ENCODE data around the gene RPS6KB2.

The RPS6KB2 gene

DNA sequence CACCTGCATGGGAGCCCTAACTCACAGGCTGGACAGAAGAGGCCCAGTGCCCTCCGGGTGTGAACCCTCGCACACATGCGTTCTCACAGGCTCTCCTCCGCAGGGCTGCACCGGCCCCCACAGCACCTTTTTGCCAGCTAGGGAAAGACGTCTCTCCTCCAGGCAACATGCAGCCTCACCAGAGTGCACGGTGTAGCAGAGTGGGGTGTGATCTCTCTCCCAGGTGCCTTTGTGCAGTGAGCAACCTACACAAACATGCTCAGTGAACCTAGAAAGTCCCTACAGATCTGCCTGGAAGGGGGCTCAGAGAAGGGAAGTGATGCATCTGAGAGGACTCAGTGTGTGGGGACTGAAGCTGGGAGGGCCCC lies 16.5 kb upstream of the RPS6KB2 start:
- H3K4me3 ChIP-seq (replicated peaks; ENCODE audit: insufficient read depth, low read length), result no peak overlapping the region
- TF ChIP-seq GABPA (IDR thresholded peaks at IDR 0.05; ENCODE audit: low read depth) (no peak), SPI1 (IDR thresholded peaks at IDR 0.05; ENCODE audit: borderline replicate concordance, low read depth) (no peak), POLR2AphosphoS5 (IDR thresholded peaks at IDR 0.05; ENCODE audit: low read depth) (no peak)
- TF ChIP-seq, protein P1, sequence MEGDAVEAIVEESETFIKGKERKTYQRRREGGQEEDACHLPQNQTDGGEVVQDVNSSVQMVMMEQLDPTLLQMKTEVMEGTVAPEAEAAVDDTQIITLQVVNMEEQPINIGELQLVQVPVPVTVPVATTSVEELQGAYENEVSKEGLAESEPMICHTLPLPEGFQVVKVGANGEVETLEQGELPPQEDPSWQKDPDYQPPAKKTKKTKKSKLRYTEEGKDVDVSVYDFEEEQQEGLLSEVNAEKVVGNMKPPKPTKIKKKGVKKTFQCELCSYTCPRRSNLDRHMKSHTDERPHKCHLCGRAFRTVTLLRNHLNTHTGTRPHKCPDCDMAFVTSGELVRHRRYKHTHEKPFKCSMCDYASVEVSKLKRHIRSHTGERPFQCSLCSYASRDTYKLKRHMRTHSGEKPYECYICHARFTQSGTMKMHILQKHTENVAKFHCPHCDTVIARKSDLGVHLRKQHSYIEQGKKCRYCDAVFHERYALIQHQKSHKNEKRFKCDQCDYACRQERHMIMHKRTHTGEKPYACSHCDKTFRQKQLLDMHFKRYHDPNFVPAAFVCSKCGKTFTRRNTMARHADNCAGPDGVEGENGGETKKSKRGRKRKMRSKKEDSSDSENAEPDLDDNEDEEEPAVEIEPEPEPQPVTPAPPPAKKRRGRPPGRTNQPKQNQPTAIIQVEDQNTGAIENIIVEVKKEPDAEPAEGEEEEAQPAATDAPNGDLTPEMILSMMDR (IDR thresholded peaks at IDR 0.05; ENCODE audit: insufficient read depth, low read length), result no peak
- TF ChIP-seq, protein P2, sequence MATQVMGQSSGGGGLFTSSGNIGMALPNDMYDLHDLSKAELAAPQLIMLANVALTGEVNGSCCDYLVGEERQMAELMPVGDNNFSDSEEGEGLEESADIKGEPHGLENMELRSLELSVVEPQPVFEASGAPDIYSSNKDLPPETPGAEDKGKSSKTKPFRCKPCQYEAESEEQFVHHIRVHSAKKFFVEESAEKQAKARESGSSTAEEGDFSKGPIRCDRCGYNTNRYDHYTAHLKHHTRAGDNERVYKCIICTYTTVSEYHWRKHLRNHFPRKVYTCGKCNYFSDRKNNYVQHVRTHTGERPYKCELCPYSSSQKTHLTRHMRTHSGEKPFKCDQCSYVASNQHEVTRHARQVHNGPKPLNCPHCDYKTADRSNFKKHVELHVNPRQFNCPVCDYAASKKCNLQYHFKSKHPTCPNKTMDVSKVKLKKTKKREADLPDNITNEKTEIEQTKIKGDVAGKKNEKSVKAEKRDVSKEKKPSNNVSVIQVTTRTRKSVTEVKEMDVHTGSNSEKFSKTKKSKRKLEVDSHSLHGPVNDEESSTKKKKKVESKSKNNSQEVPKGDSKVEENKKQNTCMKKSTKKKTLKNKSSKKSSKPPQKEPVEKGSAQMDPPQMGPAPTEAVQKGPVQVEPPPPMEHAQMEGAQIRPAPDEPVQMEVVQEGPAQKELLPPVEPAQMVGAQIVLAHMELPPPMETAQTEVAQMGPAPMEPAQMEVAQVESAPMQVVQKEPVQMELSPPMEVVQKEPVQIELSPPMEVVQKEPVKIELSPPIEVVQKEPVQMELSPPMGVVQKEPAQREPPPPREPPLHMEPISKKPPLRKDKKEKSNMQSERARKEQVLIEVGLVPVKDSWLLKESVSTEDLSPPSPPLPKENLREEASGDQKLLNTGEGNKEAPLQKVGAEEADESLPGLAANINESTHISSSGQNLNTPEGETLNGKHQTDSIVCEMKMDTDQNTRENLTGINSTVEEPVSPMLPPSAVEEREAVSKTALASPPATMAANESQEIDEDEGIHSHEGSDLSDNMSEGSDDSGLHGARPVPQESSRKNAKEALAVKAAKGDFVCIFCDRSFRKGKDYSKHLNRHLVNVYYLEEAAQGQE (IDR thresholded peaks at IDR 0.05; ENCODE audit: insufficient replicate concordance, low read depth), result no peak
- no peak for DNase-seq (ENCODE audit: low read depth in 1 of 2, low spot score in 1 of 2)
- no peaks in the 10 kb centered on the region for H3K27me3 ChIP-seq (ENCODE audit: insufficient read depth, poor library complexity, severe bottlenecking)
- H3K27ac ChIP-seq (replicated peaks), result no peak overlapping the region

DNA sequence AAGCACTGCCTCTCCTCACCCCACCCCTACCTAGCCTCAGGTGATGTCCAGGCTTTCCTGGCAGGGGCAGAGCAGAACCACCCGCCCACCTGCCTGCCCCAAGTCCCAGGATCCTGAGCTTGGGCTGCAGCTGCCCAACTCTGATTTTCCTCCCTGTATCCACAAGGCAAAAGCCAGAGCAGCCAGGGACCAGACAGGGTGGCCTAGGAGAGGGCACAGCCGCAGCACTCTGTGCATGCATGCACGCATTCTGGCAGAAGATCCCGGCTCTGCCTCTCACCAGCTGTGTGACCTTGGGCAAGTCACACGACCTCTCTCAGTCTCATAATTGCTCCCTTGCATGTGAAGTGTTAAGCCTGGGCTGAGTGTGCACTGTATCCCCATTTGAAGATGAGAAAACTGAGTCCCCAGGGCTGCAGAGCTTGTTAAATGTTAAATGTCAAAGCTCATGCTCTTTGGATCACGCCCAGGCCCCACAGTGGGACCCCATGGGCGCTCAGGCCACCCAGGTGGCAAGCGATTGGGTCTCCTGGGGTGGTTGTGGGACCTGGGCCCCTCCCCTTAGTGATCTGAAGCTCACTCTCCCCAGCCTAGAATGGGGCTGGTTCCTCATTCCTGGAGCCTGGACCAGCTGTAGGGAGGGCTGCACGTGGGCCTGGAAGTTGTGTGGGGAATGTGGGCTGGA lies 15.7 kb upstream of the RPS6KB2 start:
- Histone ChIP-seq H3K27me3 (ENCODE audit: insufficient read depth, poor library complexity, severe bottlenecking) (no peaks in the 10 kb centered on the region), H3K4me3 (replicated peaks; ENCODE audit: insufficient read depth, low read length) (no peak overlapping the region), H3K27ac (replicated peaks) (no peak overlapping the region)
- TF ChIP-seq, protein P2 (IDR thresholded peaks at IDR 0.05; ENCODE audit: insufficient replicate concordance, low read depth), result no peak
- TF ChIP-seq POLR2AphosphoS5 (IDR thresholded peaks at IDR 0.05; ENCODE audit: low read depth), result no peak
- no peak for TF ChIP-seq SPI1 (IDR thresholded peaks at IDR 0.05; ENCODE audit: borderline replicate concordance, low read depth)
- TF ChIP-seq, protein P1 (IDR thresholded peaks at IDR 0.05; ENCODE audit: insufficient read depth, low read length), result no peak
- no peak for TF ChIP-seq GABPA (IDR thresholded peaks at IDR 0.05; ENCODE audit: low read depth)
- DNase-seq (ENCODE audit: low read depth in 1 of 2, low spot score in 1 of 2), result no peak

DNA sequence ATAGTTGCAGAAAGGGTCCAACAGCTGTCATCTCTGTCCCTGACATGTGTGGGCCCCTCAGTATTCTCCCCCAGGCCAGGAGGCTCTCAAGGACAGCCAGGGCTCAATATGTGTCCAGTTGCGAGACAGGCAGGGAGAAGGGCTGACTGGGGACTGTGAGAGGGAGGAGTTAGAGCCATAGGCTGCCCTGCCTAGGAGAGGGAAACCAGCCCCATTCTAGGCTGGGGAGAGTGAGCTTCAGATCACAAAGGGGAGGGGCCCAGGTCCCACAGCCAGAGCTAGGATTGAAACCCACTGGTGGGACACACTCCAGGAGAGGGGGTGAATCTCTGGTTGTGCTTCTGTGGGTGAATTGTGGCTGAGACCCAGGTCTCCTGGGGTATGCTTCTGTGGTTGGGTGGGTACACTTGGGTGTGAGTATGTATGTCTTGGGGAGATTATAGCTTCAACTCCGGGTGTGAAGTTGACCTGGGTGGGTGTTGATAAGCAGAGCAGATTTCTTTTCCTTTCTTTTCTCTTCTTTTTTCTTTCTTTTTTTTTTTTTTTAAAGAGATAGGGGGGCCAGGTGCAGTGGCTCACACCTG lies 14.9 kb upstream of the RPS6KB2 start:
- Histone ChIP-seq H3K4me3 (replicated peaks; ENCODE audit: insufficient read depth, low read length) (no peak overlapping the region), H3K27me3 (ENCODE audit: insufficient read depth, poor library complexity, severe bottlenecking) (no peaks in the 10 kb centered on the region), H3K27ac (replicated peaks) (no peak overlapping the region)
- TF ChIP-seq, protein P2 (IDR thresholded peaks at IDR 0.05; ENCODE audit: insufficient replicate concordance, low read depth), result no peak
- TF ChIP-seq GABPA (IDR thresholded peaks at IDR 0.05; ENCODE audit: low read depth) (no peak), POLR2AphosphoS5 (IDR thresholded peaks at IDR 0.05; ENCODE audit: low read depth) (no peak)
- no peak for DNase-seq (ENCODE audit: low read depth in 1 of 2, low spot score in 1 of 2)

All from HL-60 (cell line).